Chondrocyte (in vitro differentiated cells): ENCODE data around the gene PCYT2. TPM values are rescaled to one million over a fixed set of nuclear protein-coding genes. Genes with fewer than 3 reads are reported as not detected.

Source experiments
- DNase-seq: peaks from one replicate; pipeline ENCODE4 v3.0.0; 2021; ENCODE audit warnings: mixed read lengths, low spot score
- H3K27ac Mint-ChIP-seq: one replicate; pipeline ENCODE4 v1.8.0; 2021; ENCODE audit warnings: mild to moderate bottlenecking, moderate library complexity, mixed read lengths; ENCODE audit not compliant: unreplicated experiment
- H3K27me3 Mint-ChIP-seq: 2 replicates; pipeline ENCODE4 v1.8.0; 2021; ENCODE audit warnings: low read depth, mixed read lengths
- H3K36me3 Mint-ChIP-seq: 2 replicates; pipeline ENCODE4 v1.8.0; 2021; ENCODE audit warnings: low read depth, mixed read lengths
- H3K4me1 Mint-ChIP-seq: 2 replicates; pipeline ENCODE4 v1.8.0; 2021; ENCODE audit warnings: low read depth, mild to moderate bottlenecking, mixed read lengths
- H3K4me3 Mint-ChIP-seq: one replicate; pipeline ENCODE4 v1.8.0; 2021; ENCODE audit warnings: mild to moderate bottlenecking, moderate library complexity, mixed read lengths; ENCODE audit not compliant: unreplicated experiment
- H3K9me3 Mint-ChIP-seq: 2 replicates; pipeline ENCODE4 v1.8.0; 2021; ENCODE audit warnings: low read depth, mixed read lengths
- total RNA-seq: library from RNA; stranded (reverse); gene quantifications from 3 replicates; pipeline ENCODE4 v1.2.1, GENCODE V29; 2021
- TF ChIP-seq, protein P1 (sequence below): fragments of 200-600 bp; sonication (generic); IDR thresholded peaks from 2 replicates; pipeline ENCODE4 v1.5.0; 2021; ENCODE audit warnings: antibody characterized with exemption, mild to moderate bottlenecking, moderate library complexity

Gene PCYT2
- total RNA-seq, 1 donor from 2014 or later = 28.8 TPM

DNA sequence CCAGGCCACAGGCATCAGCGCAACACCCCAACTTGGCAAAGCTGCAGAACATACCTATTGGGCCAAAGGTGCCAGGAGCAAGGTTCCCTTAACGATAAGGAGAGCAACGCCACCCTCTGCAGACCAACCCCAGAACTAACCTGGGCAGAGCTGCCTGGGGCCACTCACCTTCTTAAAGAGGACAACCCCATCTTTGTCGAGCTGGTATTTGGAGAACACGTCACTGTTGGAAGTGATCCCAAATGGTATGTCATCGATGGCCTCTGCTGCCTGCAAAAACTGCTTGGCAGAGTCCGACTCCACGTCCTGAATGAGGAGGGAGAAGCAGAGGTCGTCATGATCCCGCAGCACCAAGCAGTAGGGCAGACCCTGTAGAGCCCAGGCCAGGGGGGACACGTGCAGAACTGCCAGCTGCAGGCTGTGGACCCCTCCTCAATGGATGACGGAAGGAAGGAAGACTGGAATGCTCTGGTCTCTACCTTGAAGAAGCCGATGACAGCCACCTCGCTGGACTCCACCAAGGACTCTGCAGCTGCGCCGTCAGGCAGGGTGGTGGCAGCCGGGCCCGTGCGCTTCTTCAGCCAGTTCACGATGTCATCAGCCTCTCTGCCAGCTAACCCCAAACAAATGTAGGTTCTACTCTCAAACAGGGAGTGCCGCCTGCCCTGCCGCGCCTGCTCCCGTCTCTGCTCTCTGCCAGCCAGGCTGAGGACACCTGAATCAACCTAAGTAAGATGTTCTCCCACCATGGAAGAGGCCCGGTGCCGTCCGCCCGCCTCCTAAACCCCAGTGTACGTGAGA, 56.0 kb downstream of the PCYT2 start:
- Mint-ChIP-seq H3K9me3 (no peaks in the 10 kb centered on the region), H3K27ac (no peak overlapping the region), H3K4me1 (peaks cover 42% of the 10 kb centered on the region), H3K4me3 (no peak overlapping the region), H3K36me3 (peaks cover 21% of the 10 kb centered on the region), H3K27me3 (no peaks in the 10 kb centered on the region)
- TF ChIP-seq, protein P1, sequence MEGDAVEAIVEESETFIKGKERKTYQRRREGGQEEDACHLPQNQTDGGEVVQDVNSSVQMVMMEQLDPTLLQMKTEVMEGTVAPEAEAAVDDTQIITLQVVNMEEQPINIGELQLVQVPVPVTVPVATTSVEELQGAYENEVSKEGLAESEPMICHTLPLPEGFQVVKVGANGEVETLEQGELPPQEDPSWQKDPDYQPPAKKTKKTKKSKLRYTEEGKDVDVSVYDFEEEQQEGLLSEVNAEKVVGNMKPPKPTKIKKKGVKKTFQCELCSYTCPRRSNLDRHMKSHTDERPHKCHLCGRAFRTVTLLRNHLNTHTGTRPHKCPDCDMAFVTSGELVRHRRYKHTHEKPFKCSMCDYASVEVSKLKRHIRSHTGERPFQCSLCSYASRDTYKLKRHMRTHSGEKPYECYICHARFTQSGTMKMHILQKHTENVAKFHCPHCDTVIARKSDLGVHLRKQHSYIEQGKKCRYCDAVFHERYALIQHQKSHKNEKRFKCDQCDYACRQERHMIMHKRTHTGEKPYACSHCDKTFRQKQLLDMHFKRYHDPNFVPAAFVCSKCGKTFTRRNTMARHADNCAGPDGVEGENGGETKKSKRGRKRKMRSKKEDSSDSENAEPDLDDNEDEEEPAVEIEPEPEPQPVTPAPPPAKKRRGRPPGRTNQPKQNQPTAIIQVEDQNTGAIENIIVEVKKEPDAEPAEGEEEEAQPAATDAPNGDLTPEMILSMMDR = no peak
- no peak for DNase-seq

DNA sequence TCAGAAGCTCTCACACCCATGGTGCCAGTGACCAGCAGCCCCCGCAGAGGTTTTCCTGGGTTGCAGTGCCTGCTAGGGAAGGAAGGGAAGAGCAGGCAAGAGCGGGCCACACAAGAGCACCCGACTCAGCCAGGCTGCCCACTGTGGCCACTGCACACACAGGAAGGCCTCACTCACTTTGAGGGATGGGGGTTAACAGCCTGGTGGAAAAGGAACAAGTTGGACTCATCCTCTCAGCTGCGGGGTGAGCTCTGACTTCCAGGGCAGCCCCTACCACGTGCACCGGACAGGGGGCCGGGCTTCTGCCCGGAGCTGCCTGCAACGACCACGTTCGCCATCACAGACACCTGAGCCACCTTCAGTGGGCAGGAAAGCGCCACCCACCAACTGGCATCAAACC, 59.0 kb downstream of the PCYT2 start:
- TF ChIP-seq, protein P1 = no peak
- Mint-ChIP-seq H3K36me3 (peaks cover 21% of the 10 kb centered on the region), H3K27ac (no peak overlapping the region), H3K27me3 (no peaks in the 10 kb centered on the region), H3K4me1 (peaks cover 17% of the 10 kb centered on the region), H3K9me3 (no peaks in the 10 kb centered on the region), H3K4me3 (no peak overlapping the region)
- DNase-seq = no peak

DNA sequence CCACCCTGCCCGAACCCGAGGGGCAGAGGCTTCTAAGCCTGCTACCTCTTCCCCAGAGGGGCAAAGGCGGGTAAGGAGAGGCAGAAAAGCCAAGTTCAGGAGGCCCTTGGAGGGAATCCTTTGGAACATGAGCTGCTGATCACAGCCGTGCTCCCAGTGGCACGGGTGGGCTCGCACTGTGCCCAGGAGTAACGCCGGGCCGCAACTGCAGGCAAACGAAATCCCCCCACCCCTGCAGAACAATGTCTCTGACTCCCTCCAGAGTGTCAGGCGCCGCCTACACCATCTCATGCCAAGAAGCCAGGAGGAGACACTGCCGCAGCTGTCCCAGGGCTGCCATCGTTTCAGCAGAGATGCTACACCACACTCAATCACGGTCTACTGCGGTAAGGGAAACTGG, 59.8 kb downstream of the PCYT2 start:
- Mint-ChIP-seq H3K4me3 (no peak overlapping the region), H3K27ac (no peak overlapping the region), H3K36me3 (peaks cover 25% of the 10 kb centered on the region), H3K9me3 (no peaks in the 10 kb centered on the region), H3K4me1 (peaks cover 14% of the 10 kb centered on the region), H3K27me3 (no peaks in the 10 kb centered on the region)
- TF ChIP-seq, protein P1 = no peak
- DNase-seq = no peak

Other genes with a start within 250 kb of the PCYT2 start
- 24.2 to 32.7 TPM (median 26.5 TPM) in 3 replicates for gene OXLD1, start 244.8 kb downstream of the PCYT2 start, total RNA-seq
- 13.8 to 19.1 TPM (median 15.4 TPM) in 3 replicates for gene CCDC137, start 244.7 kb downstream of the PCYT2 start, total RNA-seq
- gene ARL16, start 227.6 kb downstream of the PCYT2 start, total RNA-seq = 29.5 to 32.6 TPM (median 32.5 TPM) in 3 replicates
- 87.4 to 93.1 TPM (median 89.6 TPM) in 3 replicates for gene HGS, start 227.4 kb downstream of the PCYT2 start, total RNA-seq
- gene MRPL12, start 208.0 kb downstream of the PCYT2 start, total RNA-seq = 38.7 to 48.6 TPM (median 41.8 TPM) in 3 replicates
- 5.6 to 8.5 TPM (median 5.7 TPM) in 3 replicates for gene SLC25A10, start 199.1 kb downstream of the PCYT2 start, total RNA-seq
- gene GCGR, start 107.2 kb downstream of the PCYT2 start, total RNA-seq = not detected in 3 replicates
- 122 to 133 TPM (median 131 TPM) in 3 replicates for gene MCRIP1, start 78.1 kb downstream of the PCYT2 start, total RNA-seq
- gene PPP1R27, start 76.3 kb downstream of the PCYT2 start, total RNA-seq = not detected in 3 replicates
- gene P4HB, start 50.9 kb downstream of the PCYT2 start, total RNA-seq = 958 to 1,257 TPM (median 1,012 TPM) in 3 replicates
- 452 to 481 TPM (median 476 TPM) in 3 replicates for gene ARHGDIA, start 40.1 kb downstream of the PCYT2 start, total RNA-seq
- gene ALYREF, start 19.8 kb downstream of the PCYT2 start, total RNA-seq = 56.0 to 73.7 TPM (median 59.8 TPM) in 3 replicates
- 120 to 132 TPM (median 122 TPM) in 3 replicates for gene ANAPC11, start 19.7 kb downstream of the PCYT2 start, total RNA-seq
- 0.48 to 1.3 TPM (median 1.3 TPM) in 3 replicates for gene NPB, start 9.2 kb downstream of the PCYT2 start, total RNA-seq
- 14.5 to 16.0 TPM (median 15.8 TPM) in 3 replicates for gene SIRT7, start 6.8 kb upstream of the PCYT2 start, total RNA-seq
- 28.3 to 38.1 TPM (median 37.8 TPM) in 3 replicates for gene MAFG, start 16.3 kb upstream of the PCYT2 start, total RNA-seq
- 154 to 235 TPM (median 224 TPM) in 3 replicates for gene PYCR1, start 25.9 kb upstream of the PCYT2 start, total RNA-seq
- not detected in 3 replicates for gene MYADML2, start 35.8 kb upstream of the PCYT2 start, total RNA-seq
- 0.29 TPM in 1 of 3 replicates, not detected in the others for gene NOTUM, start 49.8 kb upstream of the PCYT2 start, total RNA-seq
- 30.4 to 36.9 TPM (median 36.1 TPM) in 3 replicates for gene ASPSCR1, start 66.2 kb upstream of the PCYT2 start, total RNA-seq
- 18.1 to 25.1 TPM (median 19.2 TPM) in 3 replicates for gene CENPX, start 111.5 kb upstream of the PCYT2 start, total RNA-seq
- 7.9 to 12.8 TPM (median 8.2 TPM) in 3 replicates for gene LRRC45, start 111.9 kb upstream of the PCYT2 start, total RNA-seq
- 14.9 to 32.7 TPM (median 32.3 TPM) in 3 replicates for gene RAC3, start 120.3 kb upstream of the PCYT2 start, total RNA-seq
- gene DCXR, start 126.3 kb upstream of the PCYT2 start, total RNA-seq = 52.8 to 59.8 TPM (median 58.2 TPM) in 3 replicates
- 29.7 to 47.4 TPM (median 45.2 TPM) in 3 replicates for gene RFNG, start 140.4 kb upstream of the PCYT2 start, total RNA-seq
- gene GPS1, start 140.5 kb upstream of the PCYT2 start, total RNA-seq = 79.8 to 103 TPM (median 82.8 TPM) in 3 replicates
- gene DUS1L, start 154.4 kb upstream of the PCYT2 start, total RNA-seq = 64.0 to 78.4 TPM (median 68.4 TPM) in 3 replicates
- 132 to 145 TPM (median 141 TPM) in 3 replicates for gene FASN, start 186.8 kb upstream of the PCYT2 start, total RNA-seq